HEK293T (cell line): ENCODE data around the gene PRIM1.

Experiments
- BHLHE40 ChIP-seq: fragments of 450-650 bp; IDR thresholded peaks from 2 replicates; pipeline ENCODE4 v1.6.1; 2016; ENCODE audit warnings: mild to moderate bottlenecking, moderate library complexity, borderline replicate concordance
- FOXA1 ChIP-seq: fragments of 450-650 bp; IDR thresholded peaks from 2 replicates; pipeline ENCODE4 v1.6.1; 2016; ENCODE audit warnings: mild to moderate bottlenecking
- FOXK2 ChIP-seq: fragments of 450-650 bp; IDR thresholded peaks from 2 replicates; pipeline ENCODE4 v1.6.1; 2016; ENCODE audit warnings: mild to moderate bottlenecking
- FOXM1 ChIP-seq: fragments of 450-650 bp; IDR thresholded peaks from 2 replicates; pipeline ENCODE4 v1.6.1; 2017; ENCODE audit warnings: mild to moderate bottlenecking, borderline replicate concordance
- LEF1 ChIP-seq: fragments of 450-650 bp; IDR thresholded peaks from 2 replicates; pipeline ENCODE4 v1.6.1; 2017; ENCODE audit warnings: mild to moderate bottlenecking, borderline replicate concordance
- NFRKB ChIP-seq: fragments of 450-650 bp; IDR thresholded peaks from 2 replicates; pipeline ENCODE4 v1.6.1; 2016; ENCODE audit warnings: mild to moderate bottlenecking, moderate library complexity
- SP1 ChIP-seq: fragments of 450-650 bp; IDR thresholded peaks from 2 replicates; pipeline ENCODE4 v1.6.1; 2017
- SUZ12 ChIP-seq: fragments of 450-650 bp; IDR thresholded peaks from 2 replicates; pipeline ENCODE4 v1.6.1; 2016; ENCODE audit warnings: mild to moderate bottlenecking
- TARDBP ChIP-seq: fragments of 450-650 bp; IDR thresholded peaks from 2 replicates; pipeline ENCODE4 v1.6.1; 2016
- ZNF384 ChIP-seq: fragments of 450-650 bp; IDR thresholded peaks from 2 replicates; pipeline ENCODE4 v1.6.1; 2016

DNA sequence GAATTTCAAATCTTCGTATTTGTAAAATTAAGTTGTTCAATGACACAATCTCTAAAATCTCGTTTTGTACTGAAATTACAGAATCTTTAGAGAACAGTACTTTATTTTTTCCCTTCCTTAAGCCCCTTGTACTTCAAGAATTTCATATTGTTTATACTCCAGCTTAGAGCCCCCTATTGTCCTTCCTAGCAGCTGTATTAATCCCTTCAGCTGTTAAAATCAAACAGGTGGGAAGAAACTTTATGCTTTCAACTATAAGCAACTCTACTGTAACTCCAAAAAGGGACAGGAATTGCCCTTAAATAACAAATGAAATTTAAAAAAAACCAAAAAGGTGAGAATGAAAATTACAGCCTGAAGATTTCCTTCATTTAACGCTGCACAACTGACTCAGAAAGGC is 28.8 kb downstream of the PRIM1 start:
- TF ChIP-seq FOXM1: no peak
- TF ChIP-seq BHLHE40: no peak
- no peak for TF ChIP-seq ZNF384
- TF ChIP-seq SUZ12: no peak
- TF ChIP-seq TARDBP: no peak
- TF ChIP-seq SP1: no peak
- no peak for TF ChIP-seq FOXA1
- no peak for TF ChIP-seq NFRKB
- no peak for TF ChIP-seq FOXK2
- no peak for TF ChIP-seq LEF1
